CD4-positive, alpha-beta T cell (primary cell): ENCODE data around the gene DSCAML1. TPM values are rescaled to one million over a fixed set of nuclear protein-coding genes. Genes with fewer than 3 reads are reported as not detected.

Source experiments
- ATAC-seq: fragments of 200-7000 bp; cut with Tn5 transposase; one replicate; pipeline ENCODE4 v1.10.0; 2022; ENCODE audit warnings: mild to moderate bottlenecking; ENCODE audit not compliant: poor library complexity
- CTCF ChIA-PET: fragments of 350-600 bp; sonication (Branson Sonifier 250); formaldehyde crosslinking; loops from one replicate; lab custom pipeline; 2021; ENCODE audit warnings: antibody characterized with exemption, inconsistent platforms; lab: Charles Lee
- POLR2A ChIA-PET: fragments of 350-600 bp; sonication (Branson Sonifier 250); formaldehyde crosslinking; loops from one replicate; lab custom pipeline; 2021; ENCODE audit warnings: antibody characterized with exemption, inconsistent platforms; lab: Charles Lee
- DNase-seq, 14 experiments: peaks; one replicate each; pipeline ENCODE4 v3.0.0-alpha.2; 2013 to 2020; ENCODE audit warnings: mixed read lengths in 2 of 14
- H3K27ac ChIP-seq, 2 donors: one replicate each; pipeline versions ENCODE4 v1.5.1 to v1.7.0; 2013; ENCODE audit warnings: low read length in 2 of 2, low read depth in 1 of 2, mild to moderate bottlenecking in 1 of 2
- H3K27me3 ChIP-seq, 2 experiments: 1 replicate in 1 of 2; 2 replicates in 1 of 2; pipeline versions ENCODE4 v1.6.1 to v1.7.0; 2013; ENCODE audit warnings: low read length in 2 of 2, control low read depth in 1 of 2, mild to moderate bottlenecking in 1 of 2, moderate library complexity in 1 of 2; ENCODE audit not compliant: insufficient read depth in 2 of 2, control insufficient read depth in 1 of 2
- H3K36me3 ChIP-seq: one replicate; pipeline ENCODE4 v1.6.1; 2013; ENCODE audit warnings: low read length, control low read depth; ENCODE audit not compliant: insufficient read depth
- H3K4me1 ChIP-seq: one replicate; pipeline ENCODE4 v1.6.1; 2013; ENCODE audit warnings: low read length, control low read depth; ENCODE audit not compliant: insufficient read depth
- H3K4me3 ChIP-seq: one replicate; pipeline ENCODE4 v1.5.1; 2013; ENCODE audit warnings: mild to moderate bottlenecking, low read length, moderate library complexity
- H3K9me3 ChIP-seq, 2 experiments: 1 replicate in 1 of 2; 2 replicates in 1 of 2; pipeline versions ENCODE4 v1.6.1 to v1.7.0; 2013; ENCODE audit warnings: low read length in 2 of 2, mild to moderate bottlenecking in 2 of 2, control low read depth in 1 of 2, moderate library complexity in 1 of 2; ENCODE audit not compliant: control insufficient read depth in 1 of 2, insufficient read depth in 1 of 2
- H3K27ac Mint-ChIP-seq: one replicate; pipeline ENCODE4 v1.8.0; 2020; ENCODE audit warnings: mixed read lengths
- H3K27me3 Mint-ChIP-seq: one replicate; pipeline ENCODE4 v1.8.0; 2021; ENCODE audit warnings: mixed read lengths
- H3K36me3 Mint-ChIP-seq: one replicate; pipeline ENCODE4 v1.8.0; 2021; ENCODE audit warnings: low read depth, mixed read lengths
- H3K4me1 Mint-ChIP-seq: one replicate; pipeline ENCODE4 v1.8.0; 2021; ENCODE audit warnings: low read depth, mixed read lengths
- H3K4me3 Mint-ChIP-seq: one replicate; pipeline ENCODE4 v1.8.0; 2020; ENCODE audit warnings: mild to moderate bottlenecking, mixed read lengths
- H3K9me3 Mint-ChIP-seq: one replicate; pipeline ENCODE4 v1.8.0; 2020; ENCODE audit warnings: mixed read lengths
- intact Hi-C, 2 experiments: fragments of 100-400 bp; cut with DNase I in 1 of 2; cut with micrococcal nuclease in 1 of 2; formaldehyde crosslinking; loops; one replicate each; pipeline versions ENCODE4 v1.15.1 to v1.9.0; 2023 to 2025; cut with DNase I, micrococcal nuclease
- total RNA-seq, 174 experiments: library from RNA in 2 of 174; stranded (reverse) in 2 of 174; gene quantifications; one replicate each; pipeline ENCODE4 v1.2.3 and lab custom pipeline; 2021 to 2026
- TF ChIP-seq, protein P1 (sequence below): fragments of 200-600 bp; IDR thresholded peaks from one replicate; pipeline ENCODE4 v1.8.0; 2022; ENCODE audit warnings: antibody characterized with exemption, mild to moderate bottlenecking

Gene DSCAML1
- total RNA-seq, 2 experiments from 2014 or later = 0.22 to 0.61 TPM

DNA sequence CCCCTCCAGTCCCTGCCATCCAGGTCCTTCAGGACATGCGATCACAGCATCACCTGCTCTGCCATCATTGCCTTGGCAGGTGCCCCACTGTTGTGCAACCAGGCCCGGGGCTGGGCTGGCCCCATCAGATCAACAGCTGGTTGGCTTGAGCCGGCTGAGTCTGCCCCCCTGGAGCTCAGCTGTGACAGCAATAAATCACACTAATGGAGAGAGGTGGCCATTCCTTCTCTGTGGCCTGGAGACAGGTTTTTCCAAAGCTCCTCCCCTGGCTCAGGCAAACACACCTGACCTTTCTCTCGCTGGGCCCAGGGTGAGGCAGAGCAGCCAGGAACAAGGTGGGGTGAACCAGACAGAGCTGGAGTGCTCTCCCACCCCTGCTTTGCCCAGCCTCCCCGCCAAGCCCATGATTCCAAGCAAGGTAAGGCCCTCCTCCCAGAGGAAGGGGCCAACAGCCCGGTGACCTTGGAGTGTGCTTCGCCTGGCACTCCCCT lies 36.4 kb upstream of the DSCAML1 start:
- intact Hi-C loops = no loop called here
- H3K4me3 ChIP-seq = no peak overlapping the region
- ATAC-seq = no peak
- peaks cover 33% of the 10 kb centered on the region for H3K4me1 ChIP-seq
- Mint-ChIP-seq H3K27me3 (no peaks in the 10 kb centered on the region), H3K36me3 (no peaks in the 10 kb centered on the region), H3K4me1 (peaks cover 22% of the 10 kb centered on the region), H3K9me3 (no peaks in the 10 kb centered on the region), H3K27ac (no peak overlapping the region), H3K4me3 (no peak overlapping the region)
- H3K27me3 ChIP-seq = no peaks in the 10 kb centered on the region
- TF ChIP-seq, protein P1, sequence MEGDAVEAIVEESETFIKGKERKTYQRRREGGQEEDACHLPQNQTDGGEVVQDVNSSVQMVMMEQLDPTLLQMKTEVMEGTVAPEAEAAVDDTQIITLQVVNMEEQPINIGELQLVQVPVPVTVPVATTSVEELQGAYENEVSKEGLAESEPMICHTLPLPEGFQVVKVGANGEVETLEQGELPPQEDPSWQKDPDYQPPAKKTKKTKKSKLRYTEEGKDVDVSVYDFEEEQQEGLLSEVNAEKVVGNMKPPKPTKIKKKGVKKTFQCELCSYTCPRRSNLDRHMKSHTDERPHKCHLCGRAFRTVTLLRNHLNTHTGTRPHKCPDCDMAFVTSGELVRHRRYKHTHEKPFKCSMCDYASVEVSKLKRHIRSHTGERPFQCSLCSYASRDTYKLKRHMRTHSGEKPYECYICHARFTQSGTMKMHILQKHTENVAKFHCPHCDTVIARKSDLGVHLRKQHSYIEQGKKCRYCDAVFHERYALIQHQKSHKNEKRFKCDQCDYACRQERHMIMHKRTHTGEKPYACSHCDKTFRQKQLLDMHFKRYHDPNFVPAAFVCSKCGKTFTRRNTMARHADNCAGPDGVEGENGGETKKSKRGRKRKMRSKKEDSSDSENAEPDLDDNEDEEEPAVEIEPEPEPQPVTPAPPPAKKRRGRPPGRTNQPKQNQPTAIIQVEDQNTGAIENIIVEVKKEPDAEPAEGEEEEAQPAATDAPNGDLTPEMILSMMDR = no peak
- ChIA-PET CTCF (interaction anchor here (1.3 kb wide), 1 partner anchor 26 kb away, joined by 3 read pairs; no protein-coding TSS in a partner anchor), POLR2A (no interaction called here)
- DNase-seq = no peak
- no peaks in the 10 kb centered on the region for H3K9me3 ChIP-seq
- H3K27ac ChIP-seq = no peak overlapping the region
- H3K36me3 ChIP-seq = no peaks in the 10 kb centered on the region

DNA sequence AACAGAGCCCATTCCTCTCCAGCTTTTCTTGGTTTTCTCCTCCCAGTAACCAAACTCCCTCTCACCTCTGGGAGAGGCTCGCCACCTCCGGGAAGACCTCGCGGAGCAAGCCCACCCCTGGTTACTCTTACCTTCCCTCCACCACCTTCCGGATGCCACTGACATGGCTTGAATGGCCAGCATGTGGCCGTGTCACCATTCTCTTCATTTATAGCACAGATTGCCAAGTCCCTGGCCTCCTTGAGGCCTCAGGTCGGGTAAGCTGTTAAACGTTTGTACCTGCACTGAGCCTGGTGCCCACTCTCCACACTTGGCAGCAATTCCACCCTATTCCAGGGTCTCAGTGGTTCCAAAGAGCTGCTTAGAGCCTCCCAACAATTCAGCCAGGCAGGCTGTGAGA lies 35.5 kb upstream of the DSCAML1 start:
- ATAC-seq (no peak), DNase-seq (no peak)
- ChIA-PET POLR2A (no interaction called here), CTCF (interaction anchor here (1.6 kb wide), 1 partner anchor 114 kb away, joined by 5 read pairs; no protein-coding TSS in a partner anchor)
- no peaks in the 10 kb centered on the region for H3K9me3 ChIP-seq
- Mint-ChIP-seq H3K4me3 (no peak overlapping the region), H3K27ac (peak overlapping the region; percentile 10), H3K9me3 (no peaks in the 10 kb centered on the region), H3K36me3 (no peaks in the 10 kb centered on the region), H3K27me3 (no peaks in the 10 kb centered on the region), H3K4me1 (peaks cover 31% of the 10 kb centered on the region)
- no peak overlapping the region for H3K4me3 ChIP-seq
- peaks cover 42% of the 10 kb centered on the region for H3K4me1 ChIP-seq
- no peak overlapping the region for H3K27ac ChIP-seq
- H3K27me3 ChIP-seq = no peaks in the 10 kb centered on the region
- no peaks in the 10 kb centered on the region for H3K36me3 ChIP-seq
- intact Hi-C loops = no loop called here
- TF ChIP-seq, protein P1 = no peak

DNA sequence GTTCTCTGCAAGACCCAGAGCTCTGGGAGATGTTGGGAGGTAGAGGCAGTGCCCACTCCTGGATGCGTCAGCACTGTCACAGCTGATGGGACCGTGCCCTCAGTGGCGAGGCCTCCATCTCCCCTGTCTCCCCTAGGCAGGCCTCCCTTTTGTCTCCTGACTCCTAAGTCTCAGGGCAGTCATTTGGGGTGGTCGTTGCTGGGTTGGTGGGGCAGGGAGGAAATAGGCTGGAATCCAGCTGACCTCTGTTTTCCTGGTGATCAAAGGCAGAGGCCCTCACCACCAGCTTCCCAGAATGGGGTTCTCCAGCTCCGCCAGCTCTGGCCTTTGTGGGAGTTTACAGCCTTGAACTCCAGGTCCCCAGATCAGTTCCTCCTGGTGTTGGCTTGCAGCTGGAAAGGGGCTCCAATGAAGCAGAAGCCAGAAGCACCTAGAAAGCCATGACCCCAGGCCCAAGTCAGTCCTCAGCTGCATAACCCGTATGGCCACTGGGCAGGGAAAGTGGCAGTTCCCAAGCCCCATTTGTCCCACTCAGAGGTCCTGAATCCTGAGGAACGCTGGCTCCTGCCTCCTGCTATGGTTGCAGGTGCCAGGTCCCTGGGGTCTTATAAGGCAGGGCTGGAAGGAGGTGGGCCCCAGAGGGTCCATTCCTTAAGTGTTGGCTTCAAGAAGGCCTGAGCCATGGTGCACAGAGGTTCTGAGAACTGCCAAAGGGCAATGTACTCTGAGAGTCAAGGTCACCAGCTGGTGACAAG lies 34.8 kb upstream of the DSCAML1 start:
- Mint-ChIP-seq H3K27me3 (no peaks in the 10 kb centered on the region), H3K4me3 (no peak overlapping the region), H3K9me3 (no peaks in the 10 kb centered on the region), H3K36me3 (no peaks in the 10 kb centered on the region), H3K4me1 (peaks cover 36% of the 10 kb centered on the region), H3K27ac (peak overlapping the region; percentile 10)
- DNase-seq = no peak
- H3K9me3 ChIP-seq = no peaks in the 10 kb centered on the region
- no peak overlapping the region for H3K4me3 ChIP-seq
- peaks cover 45% of the 10 kb centered on the region for H3K4me1 ChIP-seq
- no peaks in the 10 kb centered on the region for H3K36me3 ChIP-seq
- no peaks in the 10 kb centered on the region for H3K27me3 ChIP-seq
- intact Hi-C loops = no loop called here
- ChIA-PET POLR2A (no interaction called here), CTCF (interaction anchor here (1.6 kb wide), 1 partner anchor 115 kb away, joined by 5 read pairs; no protein-coding TSS in a partner anchor)
- H3K27ac ChIP-seq = no peak overlapping the region
- TF ChIP-seq, protein P1 = no peak
- no peak for ATAC-seq
